Lung (tissue), 12 donors: ENCODE data around the gene CCDC178. TPM values are rescaled to one million over a fixed set of nuclear protein-coding genes. Genes with fewer than 3 reads are reported as not detected.

Source experiments
- ATAC-seq: fragments of 200-7000 bp; cut with Tn5 transposase; one replicate; pipeline ENCODE4 v1.9.1; 2020; ENCODE audit warnings: moderate number of reproducible peaks; ENCODE audit not compliant: insufficient read depth, low FRiP score
- DNase-seq, 3 donors: peaks; one replicate each; pipeline ENCODE4 v3.0.0-alpha.2; 2013 to 2017
- H3K27ac ChIP-seq, 2 donors: one replicate each; pipeline ENCODE4 v1.5.1; 2013; ENCODE audit warnings: mild to moderate bottlenecking in 2 of 2, moderate library complexity in 2 of 2, control low read depth in 1 of 2, inconsistent platforms in 1 of 2, low read depth in 1 of 2, low read length in 1 of 2
- H3K27me3 ChIP-seq, 3 donors: one replicate each; pipeline ENCODE4 v1.5.1; 2013; ENCODE audit warnings: low read length in 2 of 3; ENCODE audit not compliant: control insufficient read depth in 3 of 3, insufficient read depth in 3 of 3
- H3K36me3 ChIP-seq, 4 donors: one replicate each; pipeline ENCODE4 v1.5.1; 2013; ENCODE audit warnings: low read length in 4 of 4, mild to moderate bottlenecking in 1 of 4, moderate library complexity in 1 of 4; ENCODE audit not compliant: control insufficient read depth in 4 of 4, insufficient read depth in 4 of 4
- H3K4me1 ChIP-seq, 5 donors: one replicate each; pipeline ENCODE4 v1.5.1; 2013; ENCODE audit warnings: low read length in 5 of 5, mild to moderate bottlenecking in 2 of 5, moderate library complexity in 1 of 5; ENCODE audit not compliant: control insufficient read depth in 5 of 5, insufficient read depth in 5 of 5
- H3K4me3 ChIP-seq: one replicate; pipeline ENCODE4 v1.5.1; 2013; ENCODE audit warnings: mild to moderate bottlenecking, control low read depth, moderate library complexity
- H3K9ac ChIP-seq, 2 donors: one replicate each; pipeline ENCODE4 v1.5.1; 2013; ENCODE audit warnings: low read length in 2 of 2, control low read depth in 1 of 2; ENCODE audit not compliant: insufficient read depth in 1 of 2
- H3K9me3 ChIP-seq, 4 donors: one replicate each; pipeline ENCODE4 v1.5.1; 2013; ENCODE audit warnings: low read length in 3 of 4, mild to moderate bottlenecking in 1 of 4, moderate library complexity in 1 of 4; ENCODE audit not compliant: control insufficient read depth in 4 of 4, insufficient read depth in 3 of 4
- WGBS, 2 donors: extraction: QIAGEN DNeasy Blood & Tissue Kit; methylation state at CpG; one replicate each; pipeline ENCODE4 v1.1.7; 2013; 5-methylcytosine and 5-hydroxymethylcytosine counted together
- polyA plus RNA-seq, 2 donors: library from polyadenylated mRNA; stranded (reverse); fragments of 200-250 nt; gene quantifications; one replicate each; pipeline ENCODE4 v1.2.1, GENCODE V29; 2013
- total RNA-seq, 2 donors: library from RNA; depleted of rRNA in 1 of 2; stranded (reverse); fragments of >200 nt in 1 of 2; gene quantifications; one replicate each; pipeline ENCODE4 v1.2.1, GENCODE V29; 2014 to 2021
- TF ChIP-seq, protein P1 (sequence below): IDR thresholded peaks from 2 replicates; pipeline ENCODE4 v1.5.1; 2012; ENCODE audit warnings: mild to moderate bottlenecking; ENCODE audit errors: control extremely low read depth, extremely low read depth
- donor health status: control.
- donor health status: control.
- donor health status: Bipolar disorder and iron deficiency.
- donor health status: healthy.
- donor health status: DM: yes; HTN: yes; CAD: no.

CCDC178 gene
- total and polyA plus RNA-seq, 4 donors: 0.08 to 1.1 (median 0.77) TPM

DNA sequence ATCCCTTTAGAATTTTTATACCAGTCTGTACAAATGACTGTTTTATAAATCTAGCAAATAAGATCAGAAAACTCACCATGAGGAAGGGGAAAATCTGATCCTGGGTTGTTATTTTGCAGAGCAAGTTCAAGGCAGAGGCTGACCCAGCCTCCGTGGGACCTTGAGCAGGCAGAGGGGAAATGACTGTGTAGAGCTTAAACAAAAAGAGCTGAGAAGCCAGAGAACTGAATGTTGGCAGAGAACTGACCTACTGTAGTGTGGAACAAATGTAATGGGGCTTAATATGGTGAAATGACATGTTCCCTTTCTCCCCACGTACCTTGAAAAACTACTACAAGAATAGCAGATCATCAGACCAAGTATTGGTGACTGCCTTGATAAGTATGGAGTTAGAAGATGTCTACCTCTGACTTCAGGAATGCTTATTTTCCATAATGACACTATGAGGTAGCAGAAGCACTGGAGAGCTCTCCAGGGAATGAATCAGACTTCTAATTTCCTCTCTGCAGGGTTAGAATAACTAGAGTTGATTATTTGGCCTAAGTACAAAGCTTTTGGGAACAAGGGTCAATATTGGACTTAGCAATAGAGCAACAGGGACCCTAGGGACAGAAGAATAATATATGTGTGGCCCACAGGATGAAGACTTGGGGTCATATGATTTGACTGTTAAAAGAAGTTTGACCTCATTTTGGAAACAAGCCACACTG, 304.4 kb downstream of the CCDC178 start:
- no peaks in the 10 kb centered on the region for H3K27me3 ChIP-seq
- TF ChIP-seq, protein P1, sequence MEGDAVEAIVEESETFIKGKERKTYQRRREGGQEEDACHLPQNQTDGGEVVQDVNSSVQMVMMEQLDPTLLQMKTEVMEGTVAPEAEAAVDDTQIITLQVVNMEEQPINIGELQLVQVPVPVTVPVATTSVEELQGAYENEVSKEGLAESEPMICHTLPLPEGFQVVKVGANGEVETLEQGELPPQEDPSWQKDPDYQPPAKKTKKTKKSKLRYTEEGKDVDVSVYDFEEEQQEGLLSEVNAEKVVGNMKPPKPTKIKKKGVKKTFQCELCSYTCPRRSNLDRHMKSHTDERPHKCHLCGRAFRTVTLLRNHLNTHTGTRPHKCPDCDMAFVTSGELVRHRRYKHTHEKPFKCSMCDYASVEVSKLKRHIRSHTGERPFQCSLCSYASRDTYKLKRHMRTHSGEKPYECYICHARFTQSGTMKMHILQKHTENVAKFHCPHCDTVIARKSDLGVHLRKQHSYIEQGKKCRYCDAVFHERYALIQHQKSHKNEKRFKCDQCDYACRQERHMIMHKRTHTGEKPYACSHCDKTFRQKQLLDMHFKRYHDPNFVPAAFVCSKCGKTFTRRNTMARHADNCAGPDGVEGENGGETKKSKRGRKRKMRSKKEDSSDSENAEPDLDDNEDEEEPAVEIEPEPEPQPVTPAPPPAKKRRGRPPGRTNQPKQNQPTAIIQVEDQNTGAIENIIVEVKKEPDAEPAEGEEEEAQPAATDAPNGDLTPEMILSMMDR: no peak
- no peaks in the 10 kb centered on the region for H3K36me3 ChIP-seq
- ATAC-seq (peak; percentile 19), DNase-seq (no peak)
- 48 to 59% methylated on average over 2 of the region's 2 CpGs for whole genome bisulfite sequencing, 2 donors
- peaks cover 0 to 7% (median 0%) of the 10 kb centered on the region in 4 donors for H3K9me3 ChIP-seq
- no peak overlapping the region for H3K27ac ChIP-seq
- no peaks in the 10 kb centered on the region for H3K4me1 ChIP-seq
- H3K4me3 ChIP-seq: no peak overlapping the region
- H3K9ac ChIP-seq: no peak overlapping the region

DNA sequence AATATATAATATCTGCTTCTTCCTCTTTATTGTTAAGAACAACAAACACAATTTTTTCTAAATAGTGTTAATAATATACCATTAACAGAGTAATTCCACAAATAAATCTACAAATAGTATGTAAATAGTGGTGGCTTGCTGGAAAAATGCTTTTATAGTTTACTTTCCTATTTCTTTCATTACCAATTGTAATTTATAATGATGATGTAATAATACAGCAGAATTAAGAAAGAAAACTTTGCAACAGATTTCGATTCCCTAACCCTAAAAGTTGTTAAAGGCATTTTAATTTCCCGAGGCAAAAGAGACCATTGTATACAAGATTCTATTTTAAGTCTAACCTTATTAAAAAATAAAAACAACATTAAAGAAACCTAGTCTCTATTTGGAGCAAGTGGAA, 307.9 kb downstream of the CCDC178 start:
- no peak overlapping the region for H3K4me3 ChIP-seq
- ATAC-seq: no peak
- H3K27me3 ChIP-seq: no peaks in the 10 kb centered on the region
- DNase-seq: no peak
- no peak overlapping the region for H3K9ac ChIP-seq
- H3K27ac ChIP-seq: no peak overlapping the region
- TF ChIP-seq, protein P1: no peak
- H3K9me3 ChIP-seq: no peaks in the 10 kb centered on the region
- no peaks in the 10 kb centered on the region for H3K4me1 ChIP-seq
- no peaks in the 10 kb centered on the region for H3K36me3 ChIP-seq
- WGBS, 2 donors: 76 to 82% methylated on average over 2 of the region's 2 CpGs

DNA sequence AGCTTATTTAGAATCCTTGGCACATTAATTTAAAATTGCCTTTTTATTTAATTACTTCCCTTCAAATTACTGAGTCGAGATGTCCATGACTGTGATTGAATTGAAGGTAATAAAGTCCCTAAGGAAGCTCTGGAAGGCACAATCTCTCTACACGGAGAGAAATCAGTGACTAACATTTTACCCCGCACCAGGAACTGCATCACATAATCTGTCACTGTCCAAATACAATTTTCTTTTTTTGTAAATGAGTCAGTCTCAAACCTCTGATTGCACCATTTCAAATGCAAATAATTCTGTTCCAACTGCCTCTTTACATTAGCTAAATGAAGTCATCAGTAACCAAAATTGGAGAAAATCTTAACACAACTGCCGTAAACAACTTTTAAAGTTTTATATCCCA, 311.9 kb downstream of the CCDC178 start:
- Histone ChIP-seq H3K9me3 (no peaks in the 10 kb centered on the region), H3K27ac (no peak overlapping the region), H3K4me3 (no peak overlapping the region), H3K9ac (no peak overlapping the region), H3K4me1 (no peaks in the 10 kb centered on the region), H3K36me3 (no peaks in the 10 kb centered on the region), H3K27me3 (no peaks in the 10 kb centered on the region)
- TF ChIP-seq, protein P1: no peak
- 75 to 86% methylated on average over 4 of the region's 4 CpGs for WGBS, 2 donors
- no peak for DNase-seq
- ATAC-seq: no peak
